SK-N-SH (cell line): ENCODE measurements around the gene CLEC3A. TPM values are rescaled to one million over a fixed set of nuclear protein-coding genes. Genes with fewer than 3 reads are reported as not detected.

Experiments
- CTCF ChIA-PET: fragments of 300-600, 350-600 bp; formaldehyde crosslinking; extraction: SDS; loops from one replicate; lab custom pipeline; 2021; lab: Yijun Ruan, JAX
- POLR2A ChIA-PET: fragments of 350-600 bp; sonication (Branson Sonifier 250); formaldehyde crosslinking; extraction: SDS; loops from one replicate; lab custom pipeline; 2020; ENCODE audit warnings: antibody characterized with exemption, inconsistent platforms; lab: Yijun Ruan, JAX
- DNase-seq: peaks from one replicate; pipeline ENCODE4 v3.0.0; 2012
- H2AFZ ChIP-seq: fragments of 200-600 bp; sonication (generic); 2 replicates; pipeline ENCODE4 v1.8.1; 2016; ENCODE audit warnings: antibody characterized with exemption, mild to moderate bottlenecking, low read depth
- H3F3A ChIP-seq: fragments of 200-600 bp; sonication (generic); replicated peaks from 2 replicates; pipeline ENCODE3; 2016; ENCODE audit warnings: antibody characterized with exemption, mild to moderate bottlenecking; ENCODE audit not compliant: insufficient read depth
- H3K27ac ChIP-seq, 2 experiments: fragments of 200-500 bp in 1 of 2; fragments of 200-600 bp in 1 of 2; sonication (Bioruptor generic) in 1 of 2; sonication (generic), shearing (Covaris generic) in 1 of 2; 2 replicates each; pipeline versions ENCODE4 v1.5.1 to v1.6.1; 2014 to 2016; ENCODE audit warnings: low read depth in 2 of 2, inconsistent platforms in 1 of 2, low read length in 1 of 2, mild to moderate bottlenecking in 1 of 2, mixed read lengths in 1 of 2
- H3K27me3 ChIP-seq: fragments of 200-600 bp; sonication (generic), shearing (Covaris generic); 2 replicates; pipeline ENCODE4 v1.6.1; 2016; ENCODE audit warnings: mixed run types; ENCODE audit not compliant: insufficient read depth
- H3K36me3 ChIP-seq, 2 experiments: fragments of 200-500 bp in 1 of 2; fragments of 200-600 bp in 1 of 2; sonication (Bioruptor generic) in 1 of 2; sonication (generic) in 1 of 2; replicated peaks in 1 of 2; 2 replicates each; pipeline versions ENCODE3 to v1.5.1; 2014 to 2016; ENCODE audit warnings: low read length in 1 of 2, mild to moderate bottlenecking in 1 of 2; ENCODE audit not compliant: insufficient read depth in 2 of 2, control insufficient read depth in 1 of 2
- H3K4me1 ChIP-seq, 2 experiments: fragments of 200-500 bp in 1 of 2; fragments of 200-600 bp in 1 of 2; sonication (Bioruptor generic) in 1 of 2; sonication (generic), shearing (Covaris generic) in 1 of 2; 2 replicates each; pipeline versions ENCODE4 v1.5.1 to v1.6.1; 2014 to 2016; ENCODE audit warnings: low read depth in 1 of 2, low read length in 1 of 2, mixed run types in 1 of 2; ENCODE audit not compliant: insufficient read depth in 2 of 2, control insufficient read depth in 1 of 2
- H3K4me2 ChIP-seq: fragments of 200-600 bp; sonication (generic), shearing (Covaris generic); 2 replicates; pipeline ENCODE4 v1.6.1; 2017; ENCODE audit warnings: mixed run types
- H3K4me3 ChIP-seq, 2 experiments: fragments of 200-500 bp in 1 of 2; fragments of 200-600 bp in 1 of 2; sonication (Bioruptor generic) in 1 of 2; sonication (generic), shearing (Covaris generic) in 1 of 2; 2 replicates each; pipeline versions ENCODE4 v1.5.1 to v1.8.1; 2014 to 2016; ENCODE audit warnings: low read depth in 2 of 2, inconsistent platforms in 1 of 2, low read length in 1 of 2, mild to moderate bottlenecking in 1 of 2, mixed read lengths in 1 of 2, moderate library complexity in 1 of 2
- H3K79me2 ChIP-seq: fragments of 200-600 bp; sonication (generic); 2 replicates; pipeline ENCODE4 v1.8.1; 2017; ENCODE audit warnings: mild to moderate bottlenecking; ENCODE audit not compliant: insufficient read depth
- H3K9ac ChIP-seq: fragments of 200-600 bp; sonication (generic); 2 replicates; pipeline ENCODE4 v1.6.1; 2017; ENCODE audit warnings: mixed run types
- H3K9me2 ChIP-seq: fragments of 200-600 bp; sonication (generic); 2 replicates; pipeline ENCODE4 v1.6.1; 2017; ENCODE audit warnings: mixed run types
- H3K9me3 ChIP-seq: fragments of 200-600 bp; sonication (generic); 2 replicates; pipeline ENCODE4 v1.6.1; 2017; ENCODE audit warnings: mixed run types, mild to moderate bottlenecking, moderate library complexity
- H4K20me1 ChIP-seq: fragments of 200-600 bp; sonication (generic); 2 replicates; pipeline ENCODE4 v1.6.1; 2017; ENCODE audit warnings: mild to moderate bottlenecking, mixed run types; ENCODE audit not compliant: insufficient read depth
- EZH2phosphoT487 ChIP-seq: fragments of 200-600 bp; sonication (generic); IDR thresholded peaks from 2 replicates; pipeline ENCODE4 v1.6.1; 2017; ENCODE audit warnings: low read depth, mixed run types, mild to moderate bottlenecking, antibody characterized with exemption, moderate library complexity, borderline replicate concordance
- FOSL2 ChIP-seq: IDR thresholded peaks from 2 replicates; pipeline ENCODE4 v1.4.0; 2012; ENCODE audit warnings: low read depth, mild to moderate bottlenecking, moderate library complexity, borderline replicate concordance
- FOXJ3 ChIP-seq: sonication (generic); formaldehyde crosslinking; IDR thresholded peaks from 2 replicates; pipeline ENCODE4 v1.5.1; 2020; ENCODE audit warnings: mild to moderate bottlenecking, missing genetic modification reagents
- GATA2 ChIP-seq: sonication (generic); formaldehyde crosslinking; IDR thresholded peaks from 2 replicates; pipeline ENCODE4 v1.5.0; 2020; ENCODE audit warnings: mild to moderate bottlenecking, missing genetic modification reagents
- JUND ChIP-seq: IDR thresholded peaks from 2 replicates; pipeline ENCODE4 v1.4.0; 2012
- MEF2A ChIP-seq: IDR thresholded peaks from 2 replicates; pipeline ENCODE4 v1.4.0; 2012; ENCODE audit warnings: low read depth, borderline replicate concordance
- NRF1 ChIP-seq: IDR thresholded peaks from 2 replicates; pipeline ENCODE4 v1.6.1; 2012; ENCODE audit warnings: low read depth, mild to moderate bottlenecking, low read length
- RFX5 ChIP-seq: IDR thresholded peaks from 2 replicates; pipeline ENCODE4 v1.6.1; 2012; ENCODE audit warnings: mild to moderate bottlenecking, improper control_type of control experiment, low read length
- SIN3A ChIP-seq: IDR thresholded peaks from 2 replicates; pipeline ENCODE4 v1.6.1; 2012; ENCODE audit warnings: low read depth, mild to moderate bottlenecking, low read length, moderate library complexity, borderline replicate concordance
- SMC3 ChIP-seq: IDR thresholded peaks from 2 replicates; pipeline ENCODE4 v1.6.1; 2012; ENCODE audit warnings: low read depth, low read length, improper control_type of control experiment
- TAF1 ChIP-seq: IDR thresholded peaks from 2 replicates; pipeline ENCODE4 v1.6.1; 2012; ENCODE audit warnings: low read depth, mild to moderate bottlenecking, low read length, moderate library complexity, borderline replicate concordance
- TCF12 ChIP-seq: IDR thresholded peaks from 2 replicates; pipeline ENCODE4 v1.4.0; 2012
- TEAD4 ChIP-seq: IDR thresholded peaks from 2 replicates; pipeline ENCODE4 v1.4.0; 2012; ENCODE audit warnings: mild to moderate bottlenecking, borderline replicate concordance; ENCODE audit not compliant: insufficient read depth
- WGBS: methylation state at CpG from one replicate; pipeline ENCODE4 v1.1.6; 2017; ENCODE audit warnings: low lambda C conversion rate; 5-methylcytosine and 5-hydroxymethylcytosine counted together
- polyA plus RNA-seq, 3 experiments: library from polyadenylated mRNA; depleted of rRNA; stranded (reverse); fragments of >200 nt; gene quantifications; 2 replicates each; pipeline ENCODE4 v1.2.3, GENCODE V29; 2012
- TF ChIP-seq, protein P1 (sequence below): IDR thresholded peaks from 2 replicates; pipeline ENCODE4; 2012
- TF ChIP-seq, protein P2 (sequence below): fragments of 200-600 bp; sonication (generic); IDR thresholded peaks from 2 replicates; pipeline ENCODE4 v1.6.1; 2017; ENCODE audit warnings: antibody characterized with exemption, mild to moderate bottlenecking, moderate library complexity
- TF ChIP-seq, protein P3 (sequence below): IDR thresholded peaks from 2 replicates; pipeline ENCODE4 v1.6.1; 2012; ENCODE audit warnings: mild to moderate bottlenecking, low read depth, low read length, moderate library complexity
- TF ChIP-seq, protein P4 (sequence below): fragments of 150-350 bp; IDR thresholded peaks from 2 replicates; pipeline ENCODE4 v1.6.1; 2017; ENCODE audit warnings: antibody characterized with exemption, low read length, low read depth, borderline replicate concordance
- TF ChIP-seq, protein P5 (sequence below): fragments of 150-350 bp; IDR thresholded peaks from 2 replicates; pipeline ENCODE4 v1.6.1; 2016; ENCODE audit warnings: mild to moderate bottlenecking, low read depth, low read length
- TF ChIP-seq, protein P6 (sequence below): IDR thresholded peaks from 2 replicates; pipeline ENCODE4 v1.4.0; 2012; ENCODE audit warnings: low read depth, borderline replicate concordance

Gene CLEC3A
- polyA plus RNA-seq, 1 of the 3 experiments (the other 2 are of a cell fraction) = 0.03 TPM

DNA sequence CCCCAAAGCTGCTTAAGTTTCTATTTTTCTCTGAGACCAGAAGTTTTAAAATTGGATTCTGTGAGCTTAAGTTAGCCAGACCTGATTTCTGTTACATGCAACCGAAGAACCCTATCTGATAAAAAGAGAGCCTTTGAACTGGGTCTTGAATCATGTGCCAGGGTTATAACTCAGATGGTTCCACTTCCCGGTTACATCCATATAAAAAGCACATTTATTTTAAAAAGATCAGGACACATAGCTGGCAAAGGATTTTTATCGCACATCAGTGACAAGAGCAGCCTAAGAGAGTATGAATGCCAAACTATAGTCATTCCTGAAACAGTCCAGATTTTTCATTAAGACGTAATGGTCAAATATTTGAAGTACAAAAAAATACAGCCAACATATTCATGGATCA lies 32.5 kb upstream of the CLEC3A start (continued):
- TF ChIP-seq, protein P1, sequence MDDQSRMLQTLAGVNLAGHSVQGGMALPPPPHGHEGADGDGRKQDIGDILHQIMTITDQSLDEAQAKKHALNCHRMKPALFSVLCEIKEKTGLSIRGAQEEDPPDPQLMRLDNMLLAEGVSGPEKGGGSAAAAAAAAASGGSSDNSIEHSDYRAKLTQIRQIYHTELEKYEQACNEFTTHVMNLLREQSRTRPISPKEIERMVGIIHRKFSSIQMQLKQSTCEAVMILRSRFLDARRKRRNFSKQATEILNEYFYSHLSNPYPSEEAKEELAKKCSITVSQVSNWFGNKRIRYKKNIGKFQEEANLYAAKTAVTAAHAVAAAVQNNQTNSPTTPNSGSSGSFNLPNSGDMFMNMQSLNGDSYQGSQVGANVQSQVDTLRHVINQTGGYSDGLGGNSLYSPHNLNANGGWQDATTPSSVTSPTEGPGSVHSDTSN = no peak
- TF ChIP-seq, protein P2, sequence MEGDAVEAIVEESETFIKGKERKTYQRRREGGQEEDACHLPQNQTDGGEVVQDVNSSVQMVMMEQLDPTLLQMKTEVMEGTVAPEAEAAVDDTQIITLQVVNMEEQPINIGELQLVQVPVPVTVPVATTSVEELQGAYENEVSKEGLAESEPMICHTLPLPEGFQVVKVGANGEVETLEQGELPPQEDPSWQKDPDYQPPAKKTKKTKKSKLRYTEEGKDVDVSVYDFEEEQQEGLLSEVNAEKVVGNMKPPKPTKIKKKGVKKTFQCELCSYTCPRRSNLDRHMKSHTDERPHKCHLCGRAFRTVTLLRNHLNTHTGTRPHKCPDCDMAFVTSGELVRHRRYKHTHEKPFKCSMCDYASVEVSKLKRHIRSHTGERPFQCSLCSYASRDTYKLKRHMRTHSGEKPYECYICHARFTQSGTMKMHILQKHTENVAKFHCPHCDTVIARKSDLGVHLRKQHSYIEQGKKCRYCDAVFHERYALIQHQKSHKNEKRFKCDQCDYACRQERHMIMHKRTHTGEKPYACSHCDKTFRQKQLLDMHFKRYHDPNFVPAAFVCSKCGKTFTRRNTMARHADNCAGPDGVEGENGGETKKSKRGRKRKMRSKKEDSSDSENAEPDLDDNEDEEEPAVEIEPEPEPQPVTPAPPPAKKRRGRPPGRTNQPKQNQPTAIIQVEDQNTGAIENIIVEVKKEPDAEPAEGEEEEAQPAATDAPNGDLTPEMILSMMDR = no peak
- no peak for TF ChIP-seq EZH2phosphoT487
- TF ChIP-seq SIN3A = no peak
- no peak for TF ChIP-seq MEF2A
- TF ChIP-seq TEAD4 = no peak
- no peak for TF ChIP-seq FOXJ3
- TF ChIP-seq, all 33 proteins: peak for 0

DNA sequence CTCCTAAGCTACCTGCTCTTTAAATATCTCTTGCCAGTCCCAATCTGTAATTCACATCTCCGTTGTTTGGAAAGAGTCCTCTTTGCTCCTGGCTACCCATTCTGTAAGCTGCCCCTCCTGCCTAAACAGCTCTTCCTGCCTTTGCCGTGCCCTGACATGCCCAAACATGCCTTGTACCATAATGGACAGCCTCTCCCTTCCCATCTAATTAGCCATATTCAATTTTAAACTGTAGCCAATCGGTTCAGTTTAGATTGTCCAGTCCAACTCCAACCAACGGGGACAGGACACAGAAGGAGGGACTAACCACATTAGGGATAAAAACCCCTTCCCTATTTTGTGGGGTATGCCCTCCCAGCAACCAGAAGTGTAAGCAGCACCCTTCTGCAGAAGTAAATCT lies 30.6 kb upstream of the CLEC3A start:
- Histone ChIP-seq H3K36me3 (no peaks in the 10 kb centered on the region), H2AFZ (no peak overlapping the region), H3K27ac (no peak overlapping the region), H3K4me2 (no peak overlapping the region), H3K27me3 (no peaks in the 10 kb centered on the region), H3K4me1 (peaks cover 0 to 2% of the 10 kb centered on the region in 2 experiments; a peak in 1 of 4 replicates), H3K9me3 (peaks cover 6% of the 10 kb centered on the region), H4K20me1 (no peaks in the 10 kb centered on the region), H3K4me3 (no peak overlapping the region), H3K79me2 (no peaks in the 10 kb centered on the region), H3F3A (no peaks in the 10 kb centered on the region), H3K9ac (no peak overlapping the region), H3K9me2 (no peaks in the 10 kb centered on the region)
- TF ChIP-seq TAF1 (no peak), NRF1 (no peak), SMC3 (no peak), FOSL2 (no peak), GATA2 (no peak), JUND (no peak), RFX5 (no peak), TCF12 (no peak)
- TF ChIP-seq, protein P3, sequence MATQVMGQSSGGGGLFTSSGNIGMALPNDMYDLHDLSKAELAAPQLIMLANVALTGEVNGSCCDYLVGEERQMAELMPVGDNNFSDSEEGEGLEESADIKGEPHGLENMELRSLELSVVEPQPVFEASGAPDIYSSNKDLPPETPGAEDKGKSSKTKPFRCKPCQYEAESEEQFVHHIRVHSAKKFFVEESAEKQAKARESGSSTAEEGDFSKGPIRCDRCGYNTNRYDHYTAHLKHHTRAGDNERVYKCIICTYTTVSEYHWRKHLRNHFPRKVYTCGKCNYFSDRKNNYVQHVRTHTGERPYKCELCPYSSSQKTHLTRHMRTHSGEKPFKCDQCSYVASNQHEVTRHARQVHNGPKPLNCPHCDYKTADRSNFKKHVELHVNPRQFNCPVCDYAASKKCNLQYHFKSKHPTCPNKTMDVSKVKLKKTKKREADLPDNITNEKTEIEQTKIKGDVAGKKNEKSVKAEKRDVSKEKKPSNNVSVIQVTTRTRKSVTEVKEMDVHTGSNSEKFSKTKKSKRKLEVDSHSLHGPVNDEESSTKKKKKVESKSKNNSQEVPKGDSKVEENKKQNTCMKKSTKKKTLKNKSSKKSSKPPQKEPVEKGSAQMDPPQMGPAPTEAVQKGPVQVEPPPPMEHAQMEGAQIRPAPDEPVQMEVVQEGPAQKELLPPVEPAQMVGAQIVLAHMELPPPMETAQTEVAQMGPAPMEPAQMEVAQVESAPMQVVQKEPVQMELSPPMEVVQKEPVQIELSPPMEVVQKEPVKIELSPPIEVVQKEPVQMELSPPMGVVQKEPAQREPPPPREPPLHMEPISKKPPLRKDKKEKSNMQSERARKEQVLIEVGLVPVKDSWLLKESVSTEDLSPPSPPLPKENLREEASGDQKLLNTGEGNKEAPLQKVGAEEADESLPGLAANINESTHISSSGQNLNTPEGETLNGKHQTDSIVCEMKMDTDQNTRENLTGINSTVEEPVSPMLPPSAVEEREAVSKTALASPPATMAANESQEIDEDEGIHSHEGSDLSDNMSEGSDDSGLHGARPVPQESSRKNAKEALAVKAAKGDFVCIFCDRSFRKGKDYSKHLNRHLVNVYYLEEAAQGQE = no peak
- TF ChIP-seq, protein P4, sequence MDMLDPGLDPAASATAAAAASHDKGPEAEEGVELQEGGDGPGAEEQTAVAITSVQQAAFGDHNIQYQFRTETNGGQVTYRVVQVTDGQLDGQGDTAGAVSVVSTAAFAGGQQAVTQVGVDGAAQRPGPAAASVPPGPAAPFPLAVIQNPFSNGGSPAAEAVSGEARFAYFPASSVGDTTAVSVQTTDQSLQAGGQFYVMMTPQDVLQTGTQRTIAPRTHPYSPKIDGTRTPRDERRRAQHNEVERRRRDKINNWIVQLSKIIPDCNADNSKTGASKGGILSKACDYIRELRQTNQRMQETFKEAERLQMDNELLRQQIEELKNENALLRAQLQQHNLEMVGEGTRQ = no peak
- TF ChIP-seq, protein P5, sequence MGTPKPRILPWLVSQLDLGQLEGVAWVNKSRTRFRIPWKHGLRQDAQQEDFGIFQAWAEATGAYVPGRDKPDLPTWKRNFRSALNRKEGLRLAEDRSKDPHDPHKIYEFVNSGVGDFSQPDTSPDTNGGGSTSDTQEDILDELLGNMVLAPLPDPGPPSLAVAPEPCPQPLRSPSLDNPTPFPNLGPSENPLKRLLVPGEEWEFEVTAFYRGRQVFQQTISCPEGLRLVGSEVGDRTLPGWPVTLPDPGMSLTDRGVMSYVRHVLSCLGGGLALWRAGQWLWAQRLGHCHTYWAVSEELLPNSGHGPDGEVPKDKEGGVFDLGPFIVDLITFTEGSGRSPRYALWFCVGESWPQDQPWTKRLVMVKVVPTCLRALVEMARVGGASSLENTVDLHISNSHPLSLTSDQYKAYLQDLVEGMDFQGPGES = no peak
- TF ChIP-seq, protein P6, sequence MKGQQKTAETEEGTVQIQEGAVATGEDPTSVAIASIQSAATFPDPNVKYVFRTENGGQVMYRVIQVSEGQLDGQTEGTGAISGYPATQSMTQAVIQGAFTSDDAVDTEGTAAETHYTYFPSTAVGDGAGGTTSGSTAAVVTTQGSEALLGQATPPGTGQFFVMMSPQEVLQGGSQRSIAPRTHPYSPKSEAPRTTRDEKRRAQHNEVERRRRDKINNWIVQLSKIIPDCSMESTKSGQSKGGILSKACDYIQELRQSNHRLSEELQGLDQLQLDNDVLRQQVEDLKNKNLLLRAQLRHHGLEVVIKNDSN = no peak
- DNase-seq = no peak
- ChIA-PET POLR2A (no interaction called here), CTCF (interaction anchor here (0.8 to 1.8 kb wide), 4 partner anchors 11 to 331 kb away, joined by 3 to 8 read pairs (median 4); no protein-coding TSS in a partner anchor)
- WGBS = 40% methylated on average over 4 of the region's 4 CpGs
